SW 1271 (cell line): Measurements from ENCODE around the gene TNKS1BP1.
"Not testable (repeated sequence)": the region's sequence is repeated elsewhere in the genome, so short reads cannot be mapped to it uniquely, and the experiment has no call there.

Source experiments
- DNase-seq, 2 experiments: peaks; one replicate each; lab custom pipeline; 2025; lab: John Stamatoyannopoulos, UW

The TNKS1BP1 gene, protein sequence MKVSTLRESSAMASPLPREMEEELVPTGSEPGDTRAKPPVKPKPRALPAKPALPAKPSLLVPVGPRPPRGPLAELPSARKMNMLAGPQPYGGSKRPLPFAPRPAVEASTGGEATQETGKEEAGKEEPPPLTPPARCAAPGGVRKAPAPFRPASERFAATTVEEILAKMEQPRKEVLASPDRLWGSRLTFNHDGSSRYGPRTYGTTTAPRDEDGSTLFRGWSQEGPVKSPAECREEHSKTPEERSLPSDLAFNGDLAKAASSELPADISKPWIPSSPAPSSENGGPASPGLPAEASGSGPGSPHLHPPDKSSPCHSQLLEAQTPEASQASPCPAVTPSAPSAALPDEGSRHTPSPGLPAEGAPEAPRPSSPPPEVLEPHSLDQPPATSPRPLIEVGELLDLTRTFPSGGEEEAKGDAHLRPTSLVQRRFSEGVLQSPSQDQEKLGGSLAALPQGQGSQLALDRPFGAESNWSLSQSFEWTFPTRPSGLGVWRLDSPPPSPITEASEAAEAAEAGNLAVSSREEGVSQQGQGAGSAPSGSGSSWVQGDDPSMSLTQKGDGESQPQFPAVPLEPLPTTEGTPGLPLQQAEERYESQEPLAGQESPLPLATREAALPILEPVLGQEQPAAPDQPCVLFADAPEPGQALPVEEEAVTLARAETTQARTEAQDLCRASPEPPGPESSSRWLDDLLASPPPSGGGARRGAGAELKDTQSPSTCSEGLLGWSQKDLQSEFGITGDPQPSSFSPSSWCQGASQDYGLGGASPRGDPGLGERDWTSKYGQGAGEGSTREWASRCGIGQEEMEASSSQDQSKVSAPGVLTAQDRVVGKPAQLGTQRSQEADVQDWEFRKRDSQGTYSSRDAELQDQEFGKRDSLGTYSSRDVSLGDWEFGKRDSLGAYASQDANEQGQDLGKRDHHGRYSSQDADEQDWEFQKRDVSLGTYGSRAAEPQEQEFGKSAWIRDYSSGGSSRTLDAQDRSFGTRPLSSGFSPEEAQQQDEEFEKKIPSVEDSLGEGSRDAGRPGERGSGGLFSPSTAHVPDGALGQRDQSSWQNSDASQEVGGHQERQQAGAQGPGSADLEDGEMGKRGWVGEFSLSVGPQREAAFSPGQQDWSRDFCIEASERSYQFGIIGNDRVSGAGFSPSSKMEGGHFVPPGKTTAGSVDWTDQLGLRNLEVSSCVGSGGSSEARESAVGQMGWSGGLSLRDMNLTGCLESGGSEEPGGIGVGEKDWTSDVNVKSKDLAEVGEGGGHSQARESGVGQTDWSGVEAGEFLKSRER (N-terminal part only)

DNA sequence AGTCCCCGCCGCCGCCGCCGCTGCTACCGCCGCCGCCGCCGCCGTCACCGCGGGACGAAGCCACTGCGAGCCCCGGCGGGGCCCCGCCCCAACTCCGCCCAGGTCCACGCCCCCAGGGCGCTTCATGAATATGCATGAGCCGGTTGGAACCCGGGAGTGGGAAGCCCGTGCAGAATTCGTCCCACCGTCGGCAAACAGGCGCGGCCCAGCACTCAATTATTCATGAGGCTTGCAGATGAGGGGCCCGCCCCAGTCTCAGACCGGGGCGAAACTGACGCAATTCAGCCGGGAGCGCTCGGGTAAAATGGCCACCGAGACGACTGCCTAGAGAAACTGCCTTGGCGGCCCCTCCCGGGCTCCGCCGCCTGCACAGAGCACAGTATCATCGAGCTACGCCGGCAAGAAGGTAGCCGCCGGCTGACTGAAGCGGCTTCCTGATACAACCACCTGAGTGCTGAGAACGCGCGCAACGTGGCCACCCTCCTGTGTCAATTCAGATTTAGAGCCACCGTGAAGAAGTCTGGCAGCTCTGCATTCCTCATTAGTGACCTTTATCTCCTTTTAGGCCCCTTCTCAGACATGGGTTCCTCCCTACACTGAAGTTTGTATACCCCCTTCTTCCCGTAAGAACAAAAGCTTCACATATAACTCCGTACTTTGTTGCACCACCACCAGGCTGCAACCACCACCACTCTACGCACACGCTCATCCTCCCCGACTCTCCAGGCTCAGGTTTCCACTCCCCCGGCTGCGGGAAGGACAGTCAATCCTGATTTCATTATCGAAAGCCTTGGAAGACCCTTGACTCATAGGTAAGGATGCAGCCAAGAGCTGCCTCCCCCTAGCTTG lies at the start of gene TNKS1BP1:
Gene TNKS1BP1 (minus strand): TSS at position 67 of the 849 bp plus-strand sequence. CDS start 3,067 bp downstream, outside the sequence.
- DNase-seq: peak; percentile 80 to 85

DNA sequence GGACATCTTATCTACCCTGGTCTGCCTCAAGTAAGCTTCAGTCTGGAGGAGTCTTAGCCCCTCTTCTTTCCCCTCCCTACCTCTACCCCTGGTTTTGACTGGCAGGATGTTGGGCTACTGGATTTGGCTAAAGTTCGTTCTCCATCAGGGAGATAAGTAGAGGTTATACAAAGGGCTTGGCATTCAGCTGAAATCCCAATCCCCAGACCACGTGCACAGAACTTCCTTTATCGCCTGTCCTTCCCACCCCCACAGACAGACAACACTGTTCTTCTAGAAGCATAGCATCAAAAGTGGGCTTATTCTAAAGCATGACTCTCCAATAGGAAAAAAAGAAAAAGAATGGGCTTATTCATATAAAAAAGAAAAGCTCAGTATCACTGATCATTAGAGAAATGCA lies 48.4 kb upstream of the TNKS1BP1 start:
- DNase-seq: no peak

DNA sequence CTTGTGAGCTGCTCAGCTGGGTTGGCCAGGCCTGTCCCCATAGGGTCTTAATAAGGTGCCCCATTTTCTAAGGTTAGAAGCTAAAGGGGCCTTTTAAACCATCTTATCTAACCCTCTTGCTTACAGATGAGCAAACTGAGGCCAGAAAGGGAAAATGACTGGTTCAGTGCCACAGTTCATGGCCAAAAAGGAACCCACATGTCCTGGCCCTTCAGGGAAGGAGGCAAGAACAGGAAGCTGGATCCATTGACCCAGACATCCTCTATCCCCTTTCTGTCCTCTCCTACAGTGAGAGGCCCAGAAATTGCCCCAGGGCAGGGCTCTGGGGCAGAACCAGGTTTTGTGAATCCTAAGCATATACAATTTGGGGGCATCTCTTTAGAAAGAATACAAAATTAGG lies 46.2 kb upstream of the TNKS1BP1 start:
- DNase-seq: no peak

DNA sequence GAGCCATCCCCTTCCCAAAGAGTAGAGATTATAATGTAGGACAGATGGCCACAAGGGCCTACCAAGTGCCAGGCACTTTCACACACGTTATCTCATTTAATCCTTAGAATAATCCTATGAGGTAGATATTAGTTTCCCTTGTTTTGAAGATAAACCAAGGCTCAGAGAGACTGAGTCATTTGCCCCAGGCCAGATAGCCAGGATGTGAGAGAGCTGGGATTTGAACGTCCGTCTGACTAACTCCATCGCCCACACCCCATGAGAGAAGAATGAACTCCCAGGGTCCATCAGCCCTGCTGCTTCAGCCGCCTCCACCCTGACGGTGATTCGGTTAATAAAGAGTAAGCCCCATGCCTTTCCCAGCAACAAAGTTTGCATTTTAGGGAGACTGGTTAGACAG lies 45.5 kb upstream of the TNKS1BP1 start:
- DNase-seq: no peak

DNA sequence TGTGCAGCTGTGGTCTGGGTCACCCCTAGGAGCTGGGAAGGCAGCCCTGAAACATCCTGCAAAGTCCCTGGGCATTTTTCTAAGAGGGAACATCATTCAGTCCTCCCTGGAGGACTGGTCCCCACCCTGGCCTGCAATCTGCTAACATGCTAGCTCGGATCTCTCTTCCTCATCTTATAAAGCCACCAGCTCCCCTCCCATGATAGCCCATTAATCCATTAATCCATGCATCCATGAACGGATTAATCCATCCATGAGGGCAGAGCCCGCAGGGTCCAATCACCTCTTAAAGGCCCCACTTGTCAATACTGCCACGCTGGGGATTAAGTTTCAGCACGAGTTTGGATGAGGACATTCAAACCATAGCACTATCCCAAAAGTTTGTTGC lies 44.1 kb upstream of the TNKS1BP1 start:
- DNase-seq: no peak

DNA sequence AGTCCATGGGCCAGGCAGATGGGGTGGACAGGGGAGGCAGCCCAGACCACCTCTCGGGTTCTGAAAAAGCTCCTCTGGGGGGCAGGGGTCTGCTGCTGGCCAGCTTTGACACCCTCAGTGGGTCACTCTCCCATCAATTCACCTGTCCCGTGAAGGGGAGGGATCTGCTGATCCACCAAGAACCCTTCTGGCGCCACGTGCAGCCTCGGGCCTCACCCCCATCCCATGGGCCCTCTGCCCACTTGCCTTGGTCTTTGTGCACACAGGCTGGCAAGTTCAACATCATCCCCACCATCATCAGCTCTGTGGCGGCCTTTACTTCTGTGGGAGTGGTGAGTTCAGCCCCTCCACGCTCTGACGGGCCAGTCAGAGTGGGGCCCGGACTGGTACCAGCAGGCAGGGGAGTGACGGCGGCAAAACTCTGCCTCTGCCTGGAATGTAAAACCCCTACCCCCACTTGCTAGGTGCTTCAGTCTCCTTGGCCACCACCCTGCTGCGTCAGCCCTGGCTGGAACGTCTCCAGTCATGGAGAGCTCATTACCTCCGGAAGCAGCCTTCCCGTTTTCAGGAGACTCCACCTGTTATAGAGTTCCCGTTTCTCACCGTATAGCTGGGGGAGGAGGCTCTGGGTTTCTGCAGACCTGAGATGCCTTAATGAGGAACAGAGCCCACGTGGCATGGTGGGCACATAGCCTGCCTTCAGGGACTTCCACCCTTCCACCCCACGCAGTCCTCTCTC lies 43.5 kb upstream of the TNKS1BP1 start:
- DNase-seq: no peak

DNA sequence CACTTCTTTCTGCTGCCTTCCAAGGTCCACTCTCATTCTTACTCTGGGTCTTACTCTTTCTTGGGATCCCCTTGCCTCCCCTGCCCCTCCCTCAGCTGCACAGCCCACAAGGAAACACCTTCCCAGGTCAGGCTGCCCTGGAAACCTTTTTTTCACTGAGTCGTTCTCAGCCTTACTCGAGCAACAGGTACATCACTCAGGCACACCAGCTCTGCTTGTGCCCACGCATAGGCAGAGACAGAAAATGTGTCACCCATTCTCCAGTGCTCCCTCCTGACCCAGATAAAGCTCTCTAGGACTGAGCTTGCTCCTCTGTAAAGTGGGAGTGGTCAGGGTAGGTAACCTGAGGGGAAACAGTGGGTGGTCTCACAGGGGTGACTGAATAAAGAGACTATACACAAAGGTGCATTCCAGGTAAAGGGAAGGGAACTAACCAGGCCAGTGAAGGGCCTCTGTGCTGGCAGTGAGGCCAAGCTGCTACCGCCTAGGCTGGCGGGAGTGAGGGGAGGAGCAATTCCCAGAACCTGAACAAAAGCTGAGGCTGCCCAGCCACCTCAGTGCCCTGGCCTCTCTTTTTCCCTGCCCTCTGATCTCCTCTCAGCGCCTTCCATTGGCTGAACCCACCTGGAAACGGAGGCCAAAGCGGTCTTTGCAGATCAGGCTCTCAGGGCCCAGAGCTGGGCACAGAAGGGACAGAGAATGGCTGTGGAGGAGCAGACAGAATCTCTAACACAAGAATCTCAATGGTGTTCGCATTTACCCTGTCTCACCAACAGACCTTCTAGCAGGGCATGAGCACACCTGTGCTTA lies 40.3 kb upstream of the TNKS1BP1 start:
- no peak for DNase-seq

DNA sequence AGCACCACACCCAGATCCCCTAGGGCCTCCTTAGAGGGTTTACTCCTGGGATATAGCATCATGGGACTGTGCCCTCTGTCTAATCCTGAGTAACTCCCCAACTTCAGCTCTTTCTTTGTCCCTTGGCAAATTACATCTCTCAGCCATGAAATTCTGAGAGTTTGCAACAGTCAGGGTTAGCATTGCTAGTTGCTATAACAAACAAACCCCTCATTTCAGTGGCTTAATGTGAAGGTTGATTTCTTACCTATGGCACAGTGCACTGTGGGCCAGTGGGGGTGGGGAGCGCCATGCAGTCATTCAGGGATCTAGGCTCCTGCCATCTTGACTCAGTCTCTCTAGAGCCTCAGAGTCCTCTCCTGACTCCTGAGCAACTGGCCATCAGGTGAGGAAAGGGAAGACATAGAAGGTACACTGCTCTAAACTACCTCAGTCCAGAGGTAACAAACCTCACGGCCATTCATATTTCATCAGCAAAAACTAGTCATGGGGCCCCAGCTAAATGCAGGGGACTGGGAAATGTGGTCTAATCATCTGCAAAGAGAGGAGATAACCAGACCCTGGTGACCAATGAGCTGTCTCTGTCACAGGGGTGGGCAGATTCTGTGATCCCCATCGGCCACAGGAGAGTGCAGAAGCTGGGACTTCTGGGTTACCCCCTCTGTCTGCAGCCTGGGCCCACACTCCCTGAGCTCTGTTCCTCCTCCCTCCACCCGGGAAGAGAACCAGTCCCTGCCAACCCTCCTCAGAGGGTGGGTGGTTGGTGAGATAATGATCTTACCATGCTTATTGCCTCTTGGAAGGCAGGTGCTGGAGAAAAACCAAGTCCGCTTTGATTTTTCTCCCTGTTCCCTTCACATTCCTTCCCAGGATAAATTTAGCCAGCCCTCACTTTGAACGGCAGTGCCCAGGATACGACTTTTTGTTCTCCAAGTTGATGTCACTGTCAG lies 38.7 kb upstream of the TNKS1BP1 start:
- no peak for DNase-seq

DNA sequence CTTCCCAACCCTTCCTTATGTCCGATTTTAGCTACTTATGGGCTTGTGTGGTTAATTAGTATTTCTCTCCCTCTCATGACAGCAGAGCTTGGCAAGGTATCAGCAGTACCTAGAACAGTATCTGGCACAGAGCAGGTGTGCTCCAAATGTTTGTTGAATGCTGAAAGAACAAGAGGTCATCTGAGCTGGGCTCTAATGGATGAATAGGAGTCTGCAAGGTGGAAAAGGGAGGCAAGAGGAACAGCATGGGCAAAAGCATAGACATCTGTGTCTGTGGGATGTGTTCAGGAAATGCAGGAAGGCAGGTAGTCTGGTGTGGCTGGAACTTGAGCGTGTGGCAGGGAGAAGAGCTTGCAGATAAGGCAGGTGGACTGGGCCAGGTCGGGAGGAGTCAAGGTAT lies 37.2 kb upstream of the TNKS1BP1 start:
- DNase-seq: no peak

DNA sequence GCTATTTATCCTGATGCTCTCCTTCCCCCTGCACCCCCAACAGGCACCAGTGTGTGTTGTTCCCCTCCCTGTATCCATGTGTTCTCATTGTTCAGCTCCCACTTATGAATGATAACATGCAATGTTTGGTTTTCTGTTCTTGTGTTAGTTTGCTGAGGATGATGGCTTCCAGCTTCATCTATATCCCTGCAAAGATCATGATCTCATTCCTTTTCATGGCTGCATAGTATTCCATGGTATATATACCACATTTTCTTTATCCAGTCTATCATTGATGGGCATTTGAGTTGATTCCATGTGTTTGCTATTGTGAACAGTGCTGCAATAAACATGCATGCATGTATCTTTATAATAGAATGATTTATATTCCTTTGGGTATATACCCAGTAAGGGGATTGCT lies 36.7 kb upstream of the TNKS1BP1 start:
- DNase-seq: not testable (repeated sequence)

DNA sequence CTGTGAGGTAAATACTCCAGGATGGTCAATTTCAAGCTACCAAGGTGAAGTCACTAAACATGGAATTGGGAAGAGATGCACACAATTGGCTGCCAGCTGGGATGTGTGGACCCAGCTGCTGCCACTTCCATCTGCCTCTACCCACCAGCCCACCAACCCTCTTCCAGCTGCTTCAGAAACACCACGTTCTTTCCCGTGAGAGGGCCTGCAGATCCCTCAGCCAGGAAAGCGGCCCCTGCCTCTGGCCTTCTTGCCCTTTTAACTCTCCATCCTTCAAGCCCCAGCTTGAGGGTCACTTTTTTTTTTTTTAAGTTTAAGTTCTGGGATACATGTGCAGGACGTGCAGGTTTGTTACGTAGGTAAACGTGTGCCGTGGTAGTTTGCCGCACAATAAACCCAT lies 36.2 kb upstream of the TNKS1BP1 start:
- DNase-seq: no peak

DNA sequence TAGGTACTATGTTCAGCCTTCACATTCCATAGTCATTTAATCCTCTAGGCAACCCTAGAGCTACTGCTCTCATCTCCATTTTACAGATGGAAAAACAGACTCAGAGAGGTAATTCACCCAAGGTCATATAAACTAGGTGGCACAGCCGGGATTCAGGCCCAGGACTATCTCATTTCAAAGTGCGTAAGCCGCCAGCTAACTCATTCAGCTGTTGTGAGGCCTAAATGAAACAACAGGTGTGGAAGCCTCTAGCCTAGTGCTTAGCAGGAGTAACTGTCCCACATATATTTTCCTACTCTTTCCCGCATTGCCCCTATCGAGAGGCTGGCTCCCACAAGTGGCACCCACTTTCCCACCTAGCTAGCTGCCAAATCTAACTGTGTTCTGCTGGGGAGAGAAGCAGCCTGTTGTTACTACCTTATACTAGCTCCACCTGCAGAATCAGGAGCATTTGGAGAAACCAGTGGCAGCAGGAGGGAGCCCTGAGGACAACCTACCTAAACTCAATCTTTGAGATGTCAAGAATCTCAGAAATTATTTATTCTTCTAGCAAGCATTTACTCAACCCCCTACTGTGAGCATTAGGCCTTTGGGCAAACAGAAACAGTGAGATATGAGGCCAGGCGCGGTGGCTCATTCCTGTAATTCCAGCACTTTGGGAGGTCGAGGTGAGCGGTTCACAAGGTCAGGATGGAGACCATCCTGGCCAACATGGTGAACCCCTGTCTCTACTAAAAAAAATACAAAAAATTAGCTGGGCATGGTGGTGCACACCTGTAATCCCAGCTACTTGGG lies 35.3 kb upstream of the TNKS1BP1 start:
- no peak for DNase-seq

DNA sequence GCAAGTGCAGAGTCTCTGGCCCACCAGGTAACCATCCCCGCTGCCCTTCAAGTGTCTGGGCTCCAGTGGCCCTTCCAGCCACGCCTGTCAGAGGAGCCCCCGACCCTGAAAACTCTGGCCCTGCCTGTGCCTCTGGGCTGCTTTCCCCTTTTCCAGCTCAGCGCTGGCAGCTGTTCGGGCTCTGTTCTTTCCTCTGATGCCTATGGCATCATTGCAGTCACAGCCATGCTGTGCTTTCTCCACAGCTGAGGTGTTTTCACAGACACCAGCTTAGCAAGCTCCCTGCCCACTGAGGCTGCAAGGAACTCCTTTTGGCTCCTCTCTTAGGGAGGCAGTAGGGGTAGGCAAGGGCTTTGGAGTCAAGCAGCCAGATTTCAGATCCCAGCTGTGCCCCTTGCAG lies 34.6 kb upstream of the TNKS1BP1 start:
- no peak for DNase-seq

DNA sequence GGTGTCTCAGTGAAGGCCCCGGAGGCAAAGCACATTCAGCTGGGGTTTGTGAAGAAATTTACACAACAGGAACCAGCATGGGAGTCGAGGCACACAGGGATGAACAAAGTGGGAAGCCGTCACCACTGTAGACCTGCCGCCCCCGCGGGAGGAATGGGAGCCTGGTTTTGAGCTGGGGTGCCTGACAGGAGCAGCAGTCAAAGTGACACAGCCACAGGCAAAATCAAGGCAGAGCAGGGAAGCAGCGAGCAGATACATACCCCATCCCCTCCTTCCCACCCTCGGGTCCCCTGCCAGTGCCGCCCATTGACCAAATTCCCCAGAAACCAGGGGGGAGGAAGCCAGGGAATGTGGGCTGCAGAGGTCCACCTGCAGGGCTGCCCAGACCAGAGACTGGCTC lies 34.2 kb upstream of the TNKS1BP1 start:
- no peak for DNase-seq

DNA sequence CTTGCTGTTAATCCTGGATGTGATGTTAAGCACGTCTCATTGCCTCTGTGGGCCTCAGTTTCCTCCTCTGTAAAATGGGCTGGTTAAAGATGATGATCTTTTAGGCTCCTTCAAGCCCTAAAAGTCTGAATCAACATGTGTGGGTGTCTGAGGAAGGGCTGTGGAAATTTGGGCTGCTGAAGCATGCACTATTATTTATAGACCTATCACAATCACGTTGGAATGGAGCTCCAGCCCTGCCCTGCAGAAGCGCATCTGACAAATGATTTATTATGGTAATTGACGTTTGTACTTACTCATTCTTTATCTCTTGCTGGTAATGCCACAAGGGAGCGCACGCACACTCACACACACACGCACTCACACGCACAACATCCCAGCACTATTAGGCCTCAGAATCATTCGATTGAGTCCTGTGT lies 33.8 kb upstream of the TNKS1BP1 start:
- no peak for DNase-seq

DNA sequence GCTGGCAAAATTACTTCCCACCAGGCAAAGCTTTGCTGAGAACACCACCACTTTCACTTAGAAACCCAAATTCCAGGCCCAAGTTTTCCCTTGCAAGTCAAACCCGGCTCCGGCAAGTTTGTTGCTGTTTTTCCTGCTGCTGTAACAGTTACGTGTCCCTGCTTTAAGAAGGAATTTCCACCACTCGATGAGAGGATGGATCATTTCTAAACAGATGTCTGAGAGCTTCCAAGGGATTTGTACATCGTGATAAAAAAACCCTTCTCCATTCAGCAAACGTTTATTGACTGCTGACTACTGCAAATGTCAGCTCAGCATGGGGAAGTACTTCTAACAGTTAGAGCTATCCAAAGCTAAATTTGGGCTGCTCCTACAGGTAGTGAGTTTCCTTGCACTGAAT lies 33.1 kb upstream of the TNKS1BP1 start:
- no peak for DNase-seq

DNA sequence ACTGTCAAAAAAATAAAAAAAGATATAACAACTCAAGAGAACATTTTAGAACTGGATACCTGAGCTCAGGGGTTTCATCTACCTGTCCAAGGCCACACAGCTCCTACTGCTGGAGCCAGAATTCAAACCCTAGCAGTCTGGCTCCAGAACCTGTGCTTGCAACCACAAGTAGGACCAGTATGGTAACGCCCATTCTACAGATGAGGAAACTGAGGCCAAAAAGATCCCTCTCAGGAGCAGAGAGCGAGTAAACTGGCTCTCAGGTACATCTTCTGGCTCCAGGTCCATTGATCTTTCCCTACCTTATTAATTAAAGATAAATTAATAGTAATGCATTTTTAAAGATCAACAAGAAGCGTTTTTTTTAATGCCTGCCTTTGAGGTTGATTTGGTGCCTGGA lies 32.6 kb upstream of the TNKS1BP1 start:
- no peak for DNase-seq

DNA sequence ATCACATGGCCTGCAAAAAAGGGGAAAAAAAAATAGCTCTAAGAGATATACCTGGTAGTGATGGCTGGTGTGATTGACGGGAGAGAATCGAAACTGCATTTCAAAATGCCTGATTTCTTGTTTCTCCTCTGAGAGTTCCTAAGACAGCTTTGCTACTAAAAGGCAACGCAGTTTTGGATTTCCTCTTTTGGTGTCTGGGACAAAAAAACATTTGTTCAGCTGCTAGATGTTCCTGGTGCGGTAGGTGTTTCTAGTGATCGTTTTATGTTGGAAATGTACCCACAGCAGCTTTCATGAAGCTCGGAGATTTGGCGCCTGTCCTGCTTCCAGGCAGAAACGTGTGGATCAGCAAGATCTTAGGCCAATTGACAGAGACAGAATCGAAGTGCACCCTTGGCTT lies 31.5 kb upstream of the TNKS1BP1 start:
- no peak for DNase-seq
